GM12801 (cell line): ENCODE measurements around the gene SLC35D3.

Source experiments
- TF ChIP-seq, protein P1 (sequence below): IDR thresholded peaks from one replicate; pipeline ENCODE4 v1.5.1; 2011; ENCODE audit warnings: control low read depth; ENCODE audit not compliant: insufficient read length; ENCODE audit errors: extremely low read depth

The SLC35D3 gene

DNA sequence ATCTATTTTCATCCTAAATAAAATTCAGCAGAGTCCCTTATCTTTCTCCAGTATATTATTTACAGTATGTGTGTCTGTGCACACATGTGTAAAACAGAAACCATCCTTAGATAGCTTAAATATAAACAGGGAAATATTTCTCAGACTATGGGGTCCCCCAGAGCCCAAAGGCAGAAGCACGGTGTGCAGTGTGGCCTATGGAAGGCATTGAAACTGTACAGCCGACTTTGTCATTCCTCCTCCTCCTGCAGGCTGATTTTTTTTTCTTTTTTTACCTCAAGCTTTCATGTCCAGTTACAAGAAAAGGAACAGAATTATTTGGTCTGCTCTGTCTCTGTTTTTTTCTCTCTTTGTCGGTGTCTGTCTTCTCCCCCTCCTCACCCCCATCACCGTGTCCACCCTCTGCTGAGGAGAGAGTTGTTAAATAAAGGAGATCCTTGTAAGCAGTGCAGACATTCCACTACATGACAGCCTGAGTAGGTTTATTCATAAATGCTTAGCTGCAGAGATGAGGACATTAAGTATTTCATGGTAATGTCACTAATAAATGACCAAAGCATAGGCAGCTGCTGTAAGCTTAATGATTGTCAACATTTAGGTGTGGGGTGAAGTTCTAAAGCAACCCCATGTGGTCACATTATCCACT lies 31.8 kb upstream of the SLC35D3 start:
- TF ChIP-seq, protein P1, sequence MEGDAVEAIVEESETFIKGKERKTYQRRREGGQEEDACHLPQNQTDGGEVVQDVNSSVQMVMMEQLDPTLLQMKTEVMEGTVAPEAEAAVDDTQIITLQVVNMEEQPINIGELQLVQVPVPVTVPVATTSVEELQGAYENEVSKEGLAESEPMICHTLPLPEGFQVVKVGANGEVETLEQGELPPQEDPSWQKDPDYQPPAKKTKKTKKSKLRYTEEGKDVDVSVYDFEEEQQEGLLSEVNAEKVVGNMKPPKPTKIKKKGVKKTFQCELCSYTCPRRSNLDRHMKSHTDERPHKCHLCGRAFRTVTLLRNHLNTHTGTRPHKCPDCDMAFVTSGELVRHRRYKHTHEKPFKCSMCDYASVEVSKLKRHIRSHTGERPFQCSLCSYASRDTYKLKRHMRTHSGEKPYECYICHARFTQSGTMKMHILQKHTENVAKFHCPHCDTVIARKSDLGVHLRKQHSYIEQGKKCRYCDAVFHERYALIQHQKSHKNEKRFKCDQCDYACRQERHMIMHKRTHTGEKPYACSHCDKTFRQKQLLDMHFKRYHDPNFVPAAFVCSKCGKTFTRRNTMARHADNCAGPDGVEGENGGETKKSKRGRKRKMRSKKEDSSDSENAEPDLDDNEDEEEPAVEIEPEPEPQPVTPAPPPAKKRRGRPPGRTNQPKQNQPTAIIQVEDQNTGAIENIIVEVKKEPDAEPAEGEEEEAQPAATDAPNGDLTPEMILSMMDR = no peak

DNA sequence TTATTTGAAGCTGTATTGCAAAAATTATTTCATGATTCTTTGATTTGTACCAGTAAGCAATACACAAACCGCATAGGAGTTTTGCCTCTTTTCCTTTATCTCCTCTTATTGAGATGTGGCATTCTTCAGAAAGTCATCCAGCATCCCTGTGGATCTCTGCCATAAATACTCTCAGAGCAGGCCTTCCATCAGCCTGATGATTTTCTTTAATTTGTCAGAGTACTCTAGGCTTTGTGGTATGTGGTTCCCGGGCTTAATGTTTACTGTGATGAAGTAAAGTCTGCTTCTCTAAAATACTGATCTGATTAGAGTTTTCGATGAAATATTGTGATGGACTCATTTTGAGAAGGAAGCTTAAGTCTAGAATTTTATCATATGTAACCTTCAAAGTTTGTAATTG lies 31.1 kb upstream of the SLC35D3 start:
- TF ChIP-seq, protein P1 = no peak

DNA sequence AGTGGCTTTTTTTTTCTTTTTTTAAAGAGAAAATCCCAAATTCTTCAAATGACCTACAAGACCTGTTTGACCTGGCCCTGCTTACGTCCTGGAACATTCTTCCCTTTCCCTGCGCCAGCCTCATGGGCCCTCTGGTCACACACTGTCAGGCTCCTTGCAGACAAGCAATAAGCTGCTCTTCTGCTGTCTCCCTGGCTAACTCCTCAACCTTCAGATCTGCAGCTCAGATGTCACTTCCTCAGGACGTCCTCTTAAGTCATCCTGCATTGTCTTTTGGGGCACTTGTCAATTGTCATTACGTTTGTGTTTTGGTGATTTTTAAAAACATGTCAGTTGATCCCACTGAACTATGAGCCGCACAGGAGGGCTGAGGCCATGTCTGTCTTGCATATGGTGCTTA lies 28.9 kb upstream of the SLC35D3 start:
- TF ChIP-seq, protein P1 = no peak

DNA sequence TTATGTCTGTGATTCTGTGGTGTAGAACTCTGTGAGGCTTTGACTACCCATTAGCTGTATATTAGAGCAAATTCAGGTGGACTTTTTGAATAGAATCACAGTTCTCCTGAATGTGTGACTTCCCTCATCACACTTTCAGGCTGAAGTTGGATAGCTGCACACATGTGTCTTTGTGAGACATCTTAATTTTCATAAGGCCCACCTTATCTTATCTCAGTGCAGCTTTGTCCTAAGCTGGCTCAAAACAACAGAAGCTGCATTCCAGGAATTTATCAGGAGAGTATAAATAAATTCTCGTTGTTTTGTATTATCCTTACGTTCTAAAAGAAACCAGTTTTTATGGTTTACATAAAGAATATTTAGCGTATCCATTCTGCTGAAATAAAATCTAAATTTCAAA lies 26.2 kb upstream of the SLC35D3 start:
- TF ChIP-seq, protein P1 = no peak

DNA sequence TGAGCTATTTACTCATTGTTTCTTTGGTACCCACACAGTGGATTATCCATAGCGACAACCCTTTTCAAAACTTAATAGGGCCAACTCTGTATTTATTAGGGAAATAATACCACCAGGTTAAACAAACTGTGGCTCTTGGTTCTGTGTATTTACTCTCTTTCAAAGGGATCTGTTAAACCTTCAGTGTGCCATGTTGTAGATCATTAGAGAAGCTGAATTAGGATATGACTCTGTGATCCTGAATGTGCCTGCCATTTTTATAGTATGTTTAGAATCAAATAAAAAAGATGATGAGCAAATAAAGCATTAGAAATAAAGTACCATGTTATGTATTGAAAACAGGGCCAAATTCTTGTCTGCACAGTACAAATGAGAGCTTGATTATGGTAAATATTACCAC lies 25.0 kb upstream of the SLC35D3 start:
- TF ChIP-seq, protein P1 = no peak

DNA sequence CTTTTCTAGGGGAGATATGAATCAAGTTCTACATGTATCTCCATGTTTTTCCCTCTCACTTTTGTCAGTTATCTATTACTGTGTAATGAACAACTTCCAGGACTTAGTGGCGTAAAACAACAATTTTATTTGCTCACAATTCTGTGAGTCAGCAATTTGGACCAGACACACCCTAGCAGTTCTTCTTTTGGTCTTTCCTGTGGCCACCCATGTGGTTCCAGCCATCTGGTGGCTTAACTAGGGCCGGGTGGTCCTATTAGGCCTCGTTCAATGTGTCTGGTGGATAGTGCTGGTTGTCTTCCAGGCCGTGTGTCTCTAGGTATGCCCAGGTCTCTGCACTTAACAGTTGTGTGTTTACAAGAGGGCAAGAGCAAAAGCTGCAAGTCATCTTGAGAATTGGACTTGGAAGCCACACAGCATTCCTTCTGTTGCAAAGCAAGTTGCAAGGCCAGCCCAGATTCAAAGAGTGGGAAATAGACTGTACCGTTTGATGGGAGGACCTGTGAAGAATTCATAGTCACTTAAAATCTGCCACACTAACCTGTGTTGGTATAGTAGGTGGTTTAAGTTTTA lies 20.8 kb upstream of the SLC35D3 start:
- TF ChIP-seq, protein P1 = no peak

DNA sequence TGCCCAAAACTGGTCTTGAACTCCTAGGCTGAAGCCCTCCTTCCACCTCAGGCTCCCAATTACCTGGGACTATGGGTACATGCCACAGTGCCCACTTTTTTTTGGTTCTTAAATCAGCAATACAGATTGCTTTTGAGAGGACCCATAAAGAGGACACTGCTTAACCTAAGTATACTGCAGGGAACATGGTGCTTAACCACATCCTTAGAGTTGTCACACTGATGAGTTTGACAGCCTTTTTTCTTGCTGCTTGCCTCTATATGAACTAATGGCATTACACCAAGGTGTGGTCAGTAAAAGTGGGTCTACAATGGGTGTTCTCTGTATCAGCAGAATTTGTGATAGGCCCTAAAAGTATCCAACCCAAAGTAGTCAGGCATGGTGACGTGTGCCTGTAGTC lies 7.2 kb upstream of the SLC35D3 start:
- TF ChIP-seq, protein P1 = no peak

DNA sequence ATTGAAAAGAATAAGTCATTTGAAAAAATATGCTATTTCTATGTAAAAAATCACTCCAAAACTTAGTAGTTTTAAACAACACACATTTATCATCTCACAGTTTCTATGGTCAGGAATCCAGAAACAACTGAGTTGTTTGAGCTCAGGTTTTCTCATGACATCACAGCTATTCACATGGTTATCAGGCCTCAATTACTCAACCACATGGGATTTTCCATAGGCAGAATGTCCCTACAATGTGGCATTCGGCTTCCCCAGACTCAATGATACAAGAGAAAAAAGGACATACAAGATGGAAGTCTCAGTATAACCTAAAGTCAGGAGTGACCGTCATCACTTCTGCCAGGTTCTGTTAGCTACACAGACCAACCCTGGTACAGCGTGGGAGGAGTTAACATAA lies 3.4 kb upstream of the SLC35D3 start:
- TF ChIP-seq, protein P1 = no peak
